Endometrium (tissue), 2 donors: ENCODE data around the gene PGR.

ENCODE experiments used
- FAIRE-seq: peaks from 2 replicates; lab custom pipeline; 2012; peaks lifted over from hg19 to GRCh38; lab: Jason Lieb, UNC
- donor health status: control.
- donor health status: control.

Gene PGR

DNA sequence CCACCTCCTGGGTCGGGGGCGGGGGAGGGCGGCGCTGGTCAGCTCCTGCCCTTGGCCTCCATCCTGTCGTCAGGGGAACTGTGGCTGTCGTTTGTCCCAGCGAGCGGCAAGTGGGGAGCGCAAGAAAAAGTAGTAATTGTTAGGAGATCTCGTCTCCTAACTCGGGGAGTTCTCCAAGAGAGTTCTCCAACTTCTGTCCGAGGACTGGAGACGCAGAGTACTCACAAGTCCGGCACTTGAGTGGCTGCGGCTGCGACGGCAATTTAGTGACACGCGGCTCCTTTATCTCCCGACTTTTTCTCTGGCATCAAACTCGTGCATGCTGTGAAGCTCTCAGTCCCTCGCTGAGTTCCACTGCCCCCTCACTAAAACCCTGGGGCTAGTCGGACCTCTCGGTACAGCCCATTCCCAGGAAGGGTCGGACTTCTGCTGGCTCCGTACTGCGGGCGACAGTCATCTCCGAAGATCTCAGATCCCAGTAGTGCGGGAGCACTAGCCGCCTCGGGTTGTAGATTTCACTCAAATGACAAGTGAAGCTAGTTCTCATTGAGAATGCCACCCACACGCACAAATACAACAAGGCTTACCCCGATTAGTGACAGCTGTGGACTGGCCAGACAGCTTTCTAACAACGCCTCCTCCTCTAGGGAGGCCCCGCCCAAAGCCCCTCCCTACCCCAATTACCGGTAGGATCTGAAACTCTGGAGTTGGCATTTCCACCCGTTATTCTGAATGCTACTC, at the start of gene PGR:
Gene PGR (minus strand): TSS at position 611 of the 741 bp plus-strand sequence. CDS start 743 bp downstream, outside the sequence.
- FAIRE-seq, result peak; percentile 15

DNA sequence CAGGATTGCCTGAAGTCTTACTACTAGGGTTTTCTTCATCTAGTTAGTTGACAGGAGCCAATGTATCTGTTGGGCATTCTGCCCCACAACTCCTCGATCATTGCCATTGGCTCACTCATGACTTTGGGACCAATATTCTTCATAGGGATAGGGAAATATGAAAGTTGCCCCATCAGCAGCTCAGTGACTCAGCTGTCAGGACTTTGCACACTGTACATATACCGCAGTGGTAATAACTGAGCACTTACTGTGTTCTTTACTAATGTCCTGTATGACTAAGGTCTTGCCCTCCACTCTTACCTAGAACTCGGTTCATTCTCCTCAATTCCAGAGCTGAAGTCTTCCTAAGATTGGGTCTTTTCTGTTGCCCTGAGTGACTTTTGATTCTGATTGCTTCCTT, 46.8 kb upstream of the PGR start:
- FAIRE-seq, result no peak

DNA sequence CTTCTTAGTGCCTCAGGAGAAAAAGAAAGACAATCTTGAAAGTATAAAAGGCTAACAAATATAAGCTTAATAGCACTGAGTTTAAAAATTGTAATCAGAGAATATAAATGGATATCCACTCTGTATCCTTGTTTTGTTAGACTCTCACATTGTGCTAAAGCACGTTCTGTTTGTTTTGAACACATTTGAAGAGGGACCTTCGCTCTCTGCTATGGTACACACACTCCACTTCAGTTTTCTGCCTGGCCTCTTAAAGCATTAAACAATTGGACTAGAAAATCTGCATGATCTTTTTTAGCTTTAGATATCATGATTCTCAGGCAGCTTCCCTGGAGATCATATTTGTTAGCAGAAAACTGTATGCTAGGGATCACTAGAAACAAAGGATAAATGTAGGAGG, 40.3 kb upstream of the PGR start:
- FAIRE-seq, result no peak

DNA sequence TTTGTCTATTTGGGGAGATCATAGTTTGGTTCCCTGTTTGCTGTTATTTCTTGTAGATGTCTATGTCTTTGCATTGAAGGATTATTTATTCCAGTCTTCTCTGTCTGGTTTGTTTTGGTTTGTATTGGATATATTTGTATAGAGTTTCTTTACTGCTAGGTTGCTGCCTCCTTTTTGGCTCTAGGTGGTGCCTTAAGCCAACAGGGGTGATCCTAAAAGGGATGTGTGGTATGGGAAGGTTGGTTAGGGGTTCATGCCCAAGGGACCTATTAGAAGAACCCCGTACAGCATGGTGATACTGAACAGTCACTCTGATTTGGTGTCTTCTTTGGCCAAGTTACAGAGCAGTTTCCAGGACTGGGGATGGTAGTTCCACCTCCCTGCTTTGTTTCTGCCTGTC, 36.4 kb upstream of the PGR start:
- no peak for FAIRE-seq

DNA sequence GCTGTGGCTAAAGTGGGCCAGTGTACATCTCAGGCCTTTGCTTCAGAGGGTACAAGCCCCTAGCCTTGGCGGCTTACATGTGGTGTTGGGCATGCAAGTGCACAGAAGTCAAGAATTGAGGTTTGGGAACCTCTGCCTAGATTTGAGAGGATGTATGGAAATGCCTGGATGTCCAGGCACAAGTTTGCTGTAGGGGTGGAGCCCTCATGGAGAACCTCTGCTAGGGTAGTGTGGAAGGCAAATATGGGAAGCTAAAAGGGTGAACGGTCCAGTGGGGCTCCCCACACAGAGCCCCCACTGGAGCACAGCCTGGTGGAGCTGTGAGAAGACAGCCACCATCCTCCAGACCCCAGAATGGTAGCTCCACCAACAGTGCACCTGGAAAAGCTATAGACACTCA, 28.5 kb upstream of the PGR start:
- FAIRE-seq, result no peak

DNA sequence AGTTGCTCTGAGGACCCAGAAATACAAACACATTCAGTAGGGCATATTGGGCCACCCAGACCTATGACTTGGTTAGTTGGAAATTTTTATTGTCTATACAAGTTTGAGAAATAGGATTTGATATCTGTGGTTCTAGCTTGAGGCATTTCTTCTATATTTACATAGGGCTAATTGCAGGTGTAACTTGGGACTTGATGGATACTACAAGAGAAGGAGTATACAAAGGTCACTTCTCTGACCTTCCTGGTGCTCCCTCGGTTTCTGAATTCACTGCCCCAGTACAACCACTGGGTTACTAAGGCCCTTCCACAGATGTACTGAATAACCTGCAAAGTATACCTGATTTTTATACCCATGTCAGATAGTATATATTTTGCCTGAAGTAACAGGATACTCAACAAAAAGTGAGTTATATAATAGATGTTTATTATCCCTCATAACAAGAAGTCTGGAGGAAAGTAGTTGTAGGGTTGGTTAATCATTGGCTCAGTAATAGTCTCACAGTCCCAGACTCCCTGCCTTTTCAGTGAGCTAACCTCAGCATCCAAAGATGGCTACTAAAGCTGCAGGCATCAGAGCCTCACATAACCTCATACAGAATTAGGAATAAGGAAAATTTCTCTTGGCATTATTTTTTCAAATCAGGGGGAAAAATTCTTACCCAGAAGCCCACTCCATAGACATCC, 8.8 kb upstream of the PGR start:
- no peak for FAIRE-seq

DNA sequence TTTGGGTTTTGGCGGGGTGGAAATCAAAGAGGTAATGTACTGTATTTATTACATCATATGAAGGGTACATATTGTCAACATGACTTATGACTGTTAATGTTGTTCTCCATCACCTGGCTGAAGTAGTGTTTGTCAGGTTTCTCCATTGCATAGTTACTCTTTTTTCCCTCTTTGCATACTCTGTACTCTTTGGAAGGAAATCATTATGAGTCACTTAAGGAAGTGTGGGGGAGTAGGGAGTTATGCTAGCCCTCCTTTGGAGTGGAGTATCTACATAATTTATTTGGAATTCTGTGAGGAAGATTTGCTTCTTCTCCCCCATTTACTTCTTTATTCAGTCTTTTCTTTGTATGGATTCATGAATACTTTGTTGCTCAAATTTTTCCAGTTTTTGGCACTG, 3.6 kb upstream of the PGR start:
- no peak for FAIRE-seq

DNA sequence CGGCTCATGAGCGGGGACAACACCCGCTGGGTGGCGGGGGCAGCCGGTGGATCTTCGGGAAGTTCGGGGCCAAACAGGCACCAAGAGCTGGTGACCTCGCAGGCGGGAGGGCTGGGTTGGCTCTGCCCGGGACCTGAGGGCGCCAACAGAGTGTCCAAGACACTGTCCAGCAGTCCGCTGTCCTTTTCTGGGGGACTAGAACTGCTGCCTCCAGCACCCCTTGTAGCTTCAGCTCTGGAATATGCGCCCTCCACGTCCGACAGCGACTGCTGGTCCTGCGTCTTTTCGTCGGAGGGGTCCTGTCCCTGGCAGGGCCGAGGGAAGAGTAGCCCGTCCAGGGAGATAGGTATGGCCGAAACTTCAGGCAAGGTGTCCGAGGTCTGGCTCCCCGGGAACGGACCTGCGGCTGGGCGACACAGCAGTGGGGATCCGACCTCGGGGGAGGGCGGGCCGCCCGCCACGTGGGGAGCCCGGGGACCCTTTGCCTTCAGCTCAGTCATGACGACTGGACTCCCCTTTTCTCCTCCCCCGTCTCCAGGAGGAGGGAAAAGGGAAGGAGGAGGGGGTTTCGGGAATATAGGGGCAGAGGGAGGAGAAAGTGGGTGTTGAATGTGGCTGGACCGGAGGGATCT, 926 bp downstream of the PGR start:
- FAIRE-seq, result peak; percentile 85

DNA sequence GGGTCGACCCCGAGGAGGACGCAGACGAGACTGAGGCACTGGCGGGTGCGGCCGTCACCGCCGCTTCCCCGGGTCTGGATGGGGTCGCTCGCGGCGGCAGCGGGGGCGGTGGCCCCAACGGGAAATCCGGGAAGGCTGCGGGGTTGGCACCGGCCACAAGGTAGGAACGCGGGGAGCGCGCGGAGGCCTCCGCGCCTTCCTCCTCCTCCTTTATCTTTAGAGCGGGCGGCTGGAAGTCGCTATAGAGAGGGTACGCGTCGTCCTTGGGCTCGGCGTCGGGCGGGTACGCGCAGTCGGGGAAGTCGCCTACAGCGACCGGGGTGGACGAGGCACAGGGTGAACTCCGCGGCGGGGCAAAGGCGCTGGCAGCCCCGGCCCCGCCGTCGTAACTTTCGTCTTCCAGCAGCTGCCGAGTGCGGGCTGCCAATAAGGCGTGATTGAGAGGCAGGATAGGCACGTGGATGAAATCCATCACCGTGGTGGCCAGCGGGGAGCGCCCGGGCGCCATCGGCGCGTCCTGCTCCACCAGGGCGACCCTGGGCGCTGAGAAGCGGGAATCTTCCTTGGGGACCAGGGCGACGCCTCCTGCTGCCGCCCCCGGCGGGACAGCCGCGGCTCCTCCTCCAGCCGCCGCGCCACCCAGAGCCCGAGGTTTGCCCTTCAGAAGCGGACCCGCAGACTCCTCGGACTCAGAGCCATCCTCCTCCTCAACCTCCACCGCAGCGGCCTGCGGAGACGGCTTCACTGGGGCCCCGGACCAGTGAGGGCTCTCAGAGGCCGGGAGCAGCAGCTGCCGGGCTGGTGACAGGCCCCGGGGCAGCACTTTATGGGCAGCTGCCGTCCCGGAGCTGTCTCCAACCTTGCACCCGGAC, 1.7 kb downstream of the PGR start:
- no peak for FAIRE-seq

DNA sequence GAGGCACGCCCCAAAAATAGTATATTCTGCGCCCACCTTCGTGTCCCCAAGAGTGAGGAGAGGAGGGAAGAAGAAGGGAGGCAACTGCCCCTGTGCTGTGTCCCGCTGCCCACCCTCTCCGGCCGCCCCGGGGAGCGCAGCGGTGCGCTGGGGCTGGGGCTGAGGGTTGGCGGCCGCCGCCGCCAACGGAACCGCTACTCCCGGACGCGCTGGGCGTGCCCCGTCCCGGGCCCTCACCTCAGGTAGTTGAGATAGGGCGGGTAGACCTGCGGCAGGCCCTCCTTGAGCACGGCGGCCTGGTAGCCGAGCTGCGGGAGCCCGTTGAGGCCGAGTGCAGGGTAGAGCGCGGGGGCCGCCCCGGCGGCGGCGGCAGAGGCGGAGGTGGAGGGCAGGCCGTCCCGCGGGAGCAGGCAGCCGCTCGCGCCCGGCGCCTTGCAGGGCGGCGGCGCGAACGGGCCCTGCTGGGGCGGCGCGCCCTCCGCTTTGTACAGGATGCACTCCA, 2.4 kb downstream of the PGR start:
- no peak for FAIRE-seq

DNA sequence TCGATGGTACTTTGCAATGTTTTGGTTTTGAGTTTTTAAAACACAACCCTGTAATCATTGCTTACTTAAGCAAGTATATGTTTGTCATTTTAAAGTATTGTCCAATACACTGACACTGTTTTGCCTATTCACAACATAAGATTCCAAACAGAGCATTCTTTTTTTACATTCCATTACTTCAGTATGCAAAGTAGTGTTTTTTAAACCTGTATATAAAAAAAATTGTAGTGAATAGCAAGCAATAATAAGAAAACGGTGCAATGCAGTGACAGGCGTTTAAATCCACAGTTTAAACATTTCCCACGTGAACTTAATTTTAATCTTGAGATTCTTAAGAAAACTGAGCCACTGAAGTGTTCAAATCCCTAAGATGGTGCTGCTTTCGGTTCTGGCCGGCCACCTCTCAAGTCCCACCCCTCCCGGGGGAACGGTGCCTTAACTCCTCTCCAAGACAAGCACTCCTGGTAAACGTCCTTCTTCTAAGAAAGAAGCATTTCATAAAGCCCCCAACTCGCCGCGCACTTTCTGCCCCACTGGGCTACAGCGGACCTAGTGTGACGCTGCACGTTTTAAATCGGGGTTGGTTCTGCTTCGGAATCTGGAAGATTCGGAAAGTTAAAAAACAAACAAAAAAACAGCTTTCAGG, 2.9 kb downstream of the PGR start:
- peak; percentile 39 for FAIRE-seq

DNA sequence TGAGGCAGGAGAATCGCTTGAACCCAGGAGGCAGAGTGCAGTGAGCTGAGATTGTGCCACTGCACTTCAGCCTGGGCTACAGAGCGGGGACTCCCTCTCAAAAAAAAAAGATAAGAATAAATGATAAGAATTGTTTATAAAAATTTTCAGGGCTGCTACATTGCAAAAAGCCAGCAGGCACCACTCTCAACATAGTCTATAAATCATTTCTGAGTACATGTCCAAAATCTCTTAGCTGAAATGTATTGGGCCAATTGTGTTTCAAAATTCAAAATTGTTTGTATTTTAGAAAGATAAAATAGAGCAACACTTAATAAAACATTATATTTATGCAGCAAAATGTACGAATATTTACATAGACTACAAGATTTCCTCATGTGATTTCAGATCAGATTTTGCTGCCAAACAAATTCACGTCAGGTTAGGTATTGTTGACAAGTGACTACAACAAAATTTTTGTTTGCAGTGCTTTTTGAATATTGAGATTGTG, 13.9 kb downstream of the PGR start:
- no peak for FAIRE-seq

DNA sequence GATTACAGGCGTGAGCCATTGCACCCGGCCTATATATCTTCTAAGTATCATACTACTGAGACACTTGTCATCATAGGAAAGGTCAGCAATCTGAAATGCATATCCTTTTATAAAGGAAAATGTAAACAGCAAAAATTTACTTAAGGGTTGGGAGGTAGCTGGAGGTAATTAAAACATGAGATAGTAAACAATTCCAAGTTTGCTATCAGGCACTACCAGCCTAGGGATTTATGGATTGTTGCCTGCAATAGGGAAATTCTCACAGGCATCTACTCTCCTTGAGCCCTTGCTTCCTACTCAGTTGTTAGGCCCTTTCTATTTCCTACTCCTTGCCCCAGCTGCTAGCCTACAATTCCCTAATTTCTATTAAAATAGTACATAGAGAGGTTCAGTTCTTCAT, 16.1 kb downstream of the PGR start:
- no peak for FAIRE-seq

DNA sequence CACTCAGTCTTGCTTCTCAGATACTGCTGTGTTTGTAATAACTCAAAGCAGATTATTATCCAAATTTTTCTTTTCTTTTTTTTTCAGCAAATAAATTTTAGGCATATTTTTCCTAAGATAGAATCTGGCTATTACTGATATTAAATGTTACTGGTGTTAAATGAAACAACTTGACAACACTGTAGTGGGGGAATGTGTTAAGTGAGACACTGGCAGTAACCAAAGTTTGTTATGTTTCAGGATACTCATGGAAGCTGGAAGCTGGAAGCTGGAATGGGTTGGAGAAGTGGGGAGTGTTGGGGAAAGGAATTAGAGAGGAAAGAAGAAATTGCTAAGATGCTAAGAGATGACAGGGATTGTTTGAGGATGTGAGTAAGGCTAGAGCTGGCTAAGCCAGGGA, 24.9 kb downstream of the PGR start:
- peak; percentile 80 for FAIRE-seq

DNA sequence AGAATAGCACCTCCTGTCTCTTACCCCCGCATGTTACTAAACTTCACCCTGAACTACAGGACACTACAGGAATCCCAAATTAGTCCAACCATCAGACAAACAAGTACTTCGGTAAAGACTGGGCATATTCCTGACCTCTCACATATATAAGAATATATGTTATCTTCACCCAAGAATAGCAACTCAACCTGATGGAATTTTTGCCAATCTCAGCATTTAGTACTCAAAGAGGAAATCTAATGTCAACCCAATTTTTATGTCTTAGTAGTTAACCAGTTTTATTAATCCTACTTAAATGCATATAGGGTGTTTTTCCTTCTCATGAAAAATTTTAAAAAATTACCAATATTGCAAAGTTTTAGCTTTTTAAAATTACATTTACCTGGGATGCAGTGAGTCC, 26.2 kb downstream of the PGR start:
- FAIRE-seq, result no peak

DNA sequence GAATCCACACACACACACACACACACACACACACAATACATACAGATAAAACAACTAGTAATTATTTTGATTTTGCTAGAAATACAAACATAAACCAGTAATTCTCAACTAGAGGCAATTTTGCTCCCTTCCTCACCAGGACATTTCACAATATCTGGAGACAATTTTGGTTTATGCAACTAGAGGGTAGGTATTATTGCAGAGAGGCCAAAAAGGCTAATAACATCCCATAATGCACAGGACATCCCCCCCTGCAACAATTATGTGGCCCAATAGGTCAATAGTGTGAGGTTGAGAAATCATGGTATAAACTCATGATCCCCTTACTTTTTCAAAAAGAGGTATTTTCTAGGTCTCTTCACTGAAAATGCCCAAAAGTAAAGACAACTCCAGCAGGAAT, 29.0 kb downstream of the PGR start:
- FAIRE-seq, result peak; percentile 35

DNA sequence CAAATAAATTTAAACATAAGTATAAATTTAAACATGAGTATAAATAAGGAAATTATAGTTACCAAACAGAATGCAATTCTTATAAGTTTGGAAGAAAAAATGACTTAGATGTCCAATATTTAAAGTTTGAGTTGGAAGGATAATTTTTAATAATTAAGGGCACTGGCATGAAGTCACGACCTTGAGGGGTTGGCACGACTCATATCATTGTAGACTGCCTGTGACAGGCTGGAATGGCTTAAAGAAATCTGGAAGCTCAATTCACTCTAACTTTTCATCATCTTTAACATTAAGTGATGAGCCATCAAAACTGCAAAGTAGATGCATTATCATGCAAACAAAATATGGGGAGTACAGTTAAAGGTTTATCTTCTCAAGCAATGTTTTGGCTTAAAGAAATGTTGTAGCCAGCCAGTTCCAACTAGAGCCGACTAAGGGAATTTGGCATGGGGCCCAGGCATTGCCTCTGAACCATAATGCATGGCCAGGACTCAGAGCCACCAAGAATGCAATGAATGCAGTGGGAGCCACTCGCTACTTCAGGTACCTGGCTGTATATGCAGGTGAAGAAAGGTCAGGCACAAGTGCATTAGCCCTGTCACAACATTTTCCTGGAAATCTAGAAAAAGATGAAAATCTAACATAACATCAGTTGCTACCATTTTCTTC, 33.4 kb downstream of the PGR start:
- no peak for FAIRE-seq

DNA sequence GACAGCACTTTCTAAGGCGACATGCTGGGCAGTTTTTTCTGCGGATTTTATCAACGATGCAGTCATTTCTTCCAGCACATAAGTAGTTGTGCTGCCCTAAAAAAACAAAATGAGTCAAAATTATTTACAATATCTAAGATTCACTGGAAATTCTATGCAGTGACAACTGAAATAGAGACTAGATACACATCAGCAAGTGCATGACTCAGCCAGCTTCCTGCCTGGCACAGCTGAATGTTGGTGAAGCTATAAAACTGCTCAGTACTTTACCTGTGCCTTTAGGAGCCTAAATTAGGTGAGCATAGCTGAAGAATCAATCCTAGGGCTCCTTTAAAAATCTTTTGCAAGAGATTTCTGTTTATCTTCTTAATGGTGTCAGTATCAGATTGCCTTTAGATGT, 37.8 kb downstream of the PGR start:
- FAIRE-seq, result no peak

DNA sequence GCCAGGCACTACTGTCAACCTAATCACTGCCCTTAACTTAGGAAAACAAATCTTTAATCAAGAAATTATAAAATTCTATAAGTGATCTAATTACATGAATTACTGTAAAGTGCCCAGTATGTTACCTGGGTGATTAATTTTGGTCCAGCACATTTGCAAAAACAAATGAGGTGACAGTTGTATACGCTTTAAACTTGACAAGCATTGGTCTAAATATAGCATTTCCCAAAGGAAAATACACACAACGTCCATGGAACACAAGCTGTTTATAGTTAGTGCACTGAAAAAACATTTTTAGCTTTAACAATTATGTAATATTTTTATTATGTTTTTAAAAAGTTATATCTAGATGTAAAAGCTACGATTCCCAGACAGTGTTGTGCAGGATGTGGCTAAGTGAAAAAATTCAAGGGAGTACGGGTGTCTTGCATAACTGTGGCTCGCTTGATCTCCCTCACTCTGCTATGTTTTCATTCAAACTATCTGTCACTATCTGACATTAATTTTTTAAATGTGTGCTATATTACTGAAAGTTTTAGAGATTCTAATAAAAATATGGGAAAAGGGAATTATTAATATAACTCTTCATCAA, 38.8 kb downstream of the PGR start:
- FAIRE-seq, result peak; percentile 76

DNA sequence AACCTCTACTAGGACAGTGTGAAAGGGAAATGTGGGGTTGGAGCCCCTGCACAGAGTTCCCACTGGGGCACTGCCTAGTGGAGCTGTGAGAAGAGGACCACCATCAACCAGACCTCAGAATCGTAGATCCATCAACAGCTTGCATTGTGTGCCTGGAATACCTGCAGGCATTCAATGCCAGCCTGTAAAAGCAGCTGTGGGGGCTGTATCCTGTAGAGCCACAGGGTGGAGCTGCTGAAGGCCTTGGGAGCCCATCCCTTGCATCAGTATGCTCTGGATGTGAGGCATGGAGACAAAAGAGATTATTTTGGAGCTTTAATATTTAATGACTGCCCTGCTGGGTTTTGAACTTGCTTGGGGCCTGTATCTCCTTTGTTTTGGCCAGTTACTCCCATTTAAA, 46.3 kb downstream of the PGR start:
- no peak for FAIRE-seq

DNA sequence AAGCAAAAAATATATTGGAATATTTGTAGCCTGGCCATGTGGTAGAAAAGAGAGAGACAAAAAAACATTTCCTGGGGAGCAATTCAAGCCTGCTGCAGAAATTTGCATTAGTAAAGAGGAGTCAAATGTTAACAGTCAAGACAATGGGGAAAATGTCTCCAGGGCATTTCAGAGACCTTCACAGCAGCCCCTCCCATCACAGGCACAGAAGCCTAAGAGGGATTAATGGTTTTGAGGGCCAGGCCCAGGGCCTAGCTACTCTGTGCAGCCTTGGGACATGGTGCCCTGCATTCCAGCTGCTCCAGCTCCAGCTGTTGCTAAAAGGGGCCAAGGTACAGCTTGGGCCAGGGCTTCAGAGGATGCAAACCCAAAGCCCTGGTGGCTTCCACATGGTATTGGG, 46.8 kb downstream of the PGR start:
- FAIRE-seq, result no peak
